ENCODE measurements around the gene ANGPT4.

The ANGPT4 gene

GRCh38 chr20:822651-823573 lies 93.2 kb downstream of the ANGPT4 start:
- H2AFZ ChIP-seq (ENCODE audit: low read depth, low read length): no peak overlapping the region
- H3K4me2 ChIP-seq (ENCODE audit: low read length): no peak overlapping the region
- no peaks in the 10 kb centered on the region for H3K27me3 ChIP-seq (ENCODE audit: low read depth, low read length)
- no peak overlapping the region for H3K9ac ChIP-seq (ENCODE audit: low read length)
- no peaks in the 10 kb centered on the region for H3K36me3 ChIP-seq (replicated peaks; ENCODE audit: low read depth, low read length)
- no peaks in the 10 kb centered on the region for H3K9me3 ChIP-seq (ENCODE audit: insufficient read depth, low read length)
- no peak overlapping the region for H3K27ac ChIP-seq (ENCODE audit: low read length)
- TF ChIP-seq CTCF (IDR thresholded peaks at IDR 0.05; ENCODE audit: low read depth, low read length) (no peak), EZH2phosphoT487 (IDR thresholded peaks at IDR 0.05; ENCODE audit: low read depth) (no peak)
- no peaks in the 10 kb centered on the region for H3K79me2 ChIP-seq (ENCODE audit: low read length)
- peaks cover 5% of the 10 kb centered on the region for H3K4me1 ChIP-seq (ENCODE audit: low read length)
- no peaks in the 10 kb centered on the region for H4K20me1 ChIP-seq (ENCODE audit: insufficient read depth, low read length)
- no peak overlapping the region for H3K4me3 ChIP-seq (ENCODE audit: low read length)

- H3K79me2 ChIP-seq (ENCODE audit: low read length): no peaks in the 10 kb centered on the region
- no peak overlapping the region for H2AFZ ChIP-seq (ENCODE audit: low read depth, low read length)
- H3K9ac ChIP-seq (ENCODE audit: low read length): no peak overlapping the region
Measured at GRCh38 chr20:821731-822065, 94.4 kb downstream of the ANGPT4 start.

GRCh38 chr20:821046-821730 lies 94.9 kb downstream of the ANGPT4 start:
- H3K9me3 ChIP-seq (ENCODE audit: insufficient read depth, low read length): no peaks in the 10 kb centered on the region
- TF ChIP-seq CTCF (IDR thresholded peaks at IDR 0.05; ENCODE audit: low read depth, low read length): no peak
- TF ChIP-seq EZH2phosphoT487 (IDR thresholded peaks at IDR 0.05; ENCODE audit: low read depth): no peak
- H3K9ac ChIP-seq (ENCODE audit: low read length): no peak overlapping the region
- no peak overlapping the region for H3K4me3 ChIP-seq (ENCODE audit: low read length)
- H3K27me3 ChIP-seq (ENCODE audit: low read depth, low read length): no peaks in the 10 kb centered on the region
- no peak overlapping the region for H2AFZ ChIP-seq (ENCODE audit: low read depth, low read length)
- no peaks in the 10 kb centered on the region for H3K36me3 ChIP-seq (replicated peaks; ENCODE audit: low read depth, low read length)
- no peaks in the 10 kb centered on the region for H4K20me1 ChIP-seq (ENCODE audit: insufficient read depth, low read length)
- no peaks in the 10 kb centered on the region for H3K79me2 ChIP-seq (ENCODE audit: low read length)
- peaks cover 5% of the 10 kb centered on the region for H3K4me1 ChIP-seq (ENCODE audit: low read length)
- H3K4me2 ChIP-seq (ENCODE audit: low read length): no peak overlapping the region
- H3K27ac ChIP-seq (ENCODE audit: low read length): no peak overlapping the region

More at GRCh38 chr20:821731-822065, 94.4 kb downstream of the ANGPT4 start:
- Histone ChIP-seq H3K36me3 (replicated peaks; ENCODE audit: low read depth, low read length) (no peaks in the 10 kb centered on the region), H3K27me3 (ENCODE audit: low read depth, low read length) (no peaks in the 10 kb centered on the region), H4K20me1 (ENCODE audit: insufficient read depth, low read length) (no peaks in the 10 kb centered on the region), H3K4me3 (ENCODE audit: low read length) (no peak overlapping the region), H3K4me1 (ENCODE audit: low read length) (peaks cover 5% of the 10 kb centered on the region), H3K27ac (ENCODE audit: low read length) (no peak overlapping the region), H3K9me3 (ENCODE audit: insufficient read depth, low read length) (no peaks in the 10 kb centered on the region), H3K4me2 (ENCODE audit: low read length) (no peak overlapping the region)
- TF ChIP-seq CTCF (IDR thresholded peaks at IDR 0.05; ENCODE audit: low read depth, low read length) (no peak), EZH2phosphoT487 (IDR thresholded peaks at IDR 0.05; ENCODE audit: low read depth) (no peak)

GRCh38 chr20:820323-820953 lies 95.7 kb downstream of the ANGPT4 start:
- no peaks in the 10 kb centered on the region for H3K9me3 ChIP-seq (ENCODE audit: insufficient read depth, low read length)

More at GRCh38 chr20:820323-820953, 95.7 kb downstream of the ANGPT4 start:
- no peak overlapping the region for H3K9ac ChIP-seq (ENCODE audit: low read length)
- no peak for TF ChIP-seq CTCF (IDR thresholded peaks at IDR 0.05; ENCODE audit: low read depth, low read length)
- no peak for TF ChIP-seq EZH2phosphoT487 (IDR thresholded peaks at IDR 0.05; ENCODE audit: low read depth)
- no peak overlapping the region for H2AFZ ChIP-seq (ENCODE audit: low read depth, low read length)
- no peaks in the 10 kb centered on the region for H3K79me2 ChIP-seq (ENCODE audit: low read length)
- H3K36me3 ChIP-seq (replicated peaks; ENCODE audit: low read depth, low read length): no peaks in the 10 kb centered on the region
- no peaks in the 10 kb centered on the region for H3K4me1 ChIP-seq (ENCODE audit: low read length)
- H4K20me1 ChIP-seq (ENCODE audit: insufficient read depth, low read length): no peaks in the 10 kb centered on the region
- no peak overlapping the region for H3K4me3 ChIP-seq (ENCODE audit: low read length)
- H3K27ac ChIP-seq (ENCODE audit: low read length): no peak overlapping the region
- no peaks in the 10 kb centered on the region for H3K27me3 ChIP-seq (ENCODE audit: low read depth, low read length)
- H3K4me2 ChIP-seq (ENCODE audit: low read length): no peak overlapping the region
